GM12892 (cell line): ENCODE data around the gene EPHX1.

ENCODE experiments used
- POLR2A ChIP-seq: IDR thresholded peaks from 2 replicates; pipeline ENCODE4 v1.6.1; 2011; ENCODE audit warnings: low read depth, low read length, control low read depth
- TAF1 ChIP-seq: IDR thresholded peaks from 2 replicates; pipeline ENCODE4 v1.6.1; 2011; ENCODE audit warnings: low read depth, mild to moderate bottlenecking, control low read depth, low read length, borderline replicate concordance

- TF ChIP-seq POLR2A (no peak), TAF1 (no peak)
These were observed 13.9 kb downstream of the EPHX1 start for GRCh38 chr1:225823811-225824261.
